Uterus (tissue), 2 donors: Measurements from ENCODE around the gene SLC35F5.

Experiments
- CTCF ChIP-seq, 4 experiments: fragments of 200-600 bp in 2 of 4; fragments of 450-650 bp in 2 of 4; sonication (generic) in 2 of 4; IDR thresholded peaks; one replicate each; pipeline ENCODE4 v1.5.1; 2016 to 2019; ENCODE audit warnings: antibody characterized with exemption in 4 of 4, mild to moderate bottlenecking in 2 of 4, moderate library complexity in 1 of 4
- POLR2A ChIP-seq, 2 donors: fragments of 450-650 bp; IDR thresholded peaks; one replicate each; pipeline ENCODE4 v1.6.1; 2016; ENCODE audit warnings: antibody characterized with exemption in 2 of 2, mild to moderate bottlenecking in 1 of 2, moderate library complexity in 1 of 2

- TF ChIP-seq CTCF (IDR thresholded peaks at IDR 0.05) (no peak), POLR2A (IDR thresholded peaks at IDR 0.05) (no peak)
Measured at GRCh38 chr2:113755835-113756354, 547 bp downstream of the SLC35F5 start.
